Adrenal gland (tissue), 5 donors: ENCODE data around the gene BMPR1B.

Source experiments
- POLR2A ChIP-seq, 2 donors: fragments of 450-650 bp; IDR thresholded peaks; one replicate each; pipeline ENCODE4 v1.6.1; 2017; ENCODE audit warnings: antibody characterized with exemption in 2 of 2, mild to moderate bottlenecking in 2 of 2, moderate library complexity in 1 of 2
- TF ChIP-seq, protein P1 (sequence below), 6 experiments: fragments of 450-650 bp in 4 of 6; fragments of 200-600 bp in 2 of 6; sonication (generic) in 1 of 6; IDR thresholded peaks; 1 replicate in 5 of 6; 2 replicates in 1 of 6; pipeline versions ENCODE4 v1.5.1 to v1.8.0; 2016 to 2021; ENCODE audit warnings: antibody characterized with exemption in 6 of 6, mild to moderate bottlenecking in 2 of 6, moderate library complexity in 1 of 6
- donor health status: DM: no; HTN: no; CAD: no.

DNA sequence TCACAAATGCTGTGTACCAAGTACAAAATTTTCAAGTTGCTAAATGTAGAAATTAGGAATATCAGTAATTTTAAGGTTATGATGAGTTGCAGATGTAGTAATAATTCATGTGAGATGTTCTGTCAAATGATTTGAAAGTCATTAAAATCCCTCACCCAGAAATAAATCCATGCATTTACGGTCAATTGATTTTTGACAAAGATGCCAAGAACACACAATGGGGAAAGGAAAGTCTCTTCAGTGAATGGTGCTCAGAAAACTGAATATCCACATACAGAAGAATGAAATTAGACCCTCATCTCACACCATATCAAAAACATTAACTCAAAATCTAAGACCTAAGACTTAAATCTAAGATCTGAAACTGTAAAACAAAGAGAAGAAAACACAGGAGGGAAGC is 12.9 kb upstream of the BMPR1B start:
- TF ChIP-seq, protein P1, sequence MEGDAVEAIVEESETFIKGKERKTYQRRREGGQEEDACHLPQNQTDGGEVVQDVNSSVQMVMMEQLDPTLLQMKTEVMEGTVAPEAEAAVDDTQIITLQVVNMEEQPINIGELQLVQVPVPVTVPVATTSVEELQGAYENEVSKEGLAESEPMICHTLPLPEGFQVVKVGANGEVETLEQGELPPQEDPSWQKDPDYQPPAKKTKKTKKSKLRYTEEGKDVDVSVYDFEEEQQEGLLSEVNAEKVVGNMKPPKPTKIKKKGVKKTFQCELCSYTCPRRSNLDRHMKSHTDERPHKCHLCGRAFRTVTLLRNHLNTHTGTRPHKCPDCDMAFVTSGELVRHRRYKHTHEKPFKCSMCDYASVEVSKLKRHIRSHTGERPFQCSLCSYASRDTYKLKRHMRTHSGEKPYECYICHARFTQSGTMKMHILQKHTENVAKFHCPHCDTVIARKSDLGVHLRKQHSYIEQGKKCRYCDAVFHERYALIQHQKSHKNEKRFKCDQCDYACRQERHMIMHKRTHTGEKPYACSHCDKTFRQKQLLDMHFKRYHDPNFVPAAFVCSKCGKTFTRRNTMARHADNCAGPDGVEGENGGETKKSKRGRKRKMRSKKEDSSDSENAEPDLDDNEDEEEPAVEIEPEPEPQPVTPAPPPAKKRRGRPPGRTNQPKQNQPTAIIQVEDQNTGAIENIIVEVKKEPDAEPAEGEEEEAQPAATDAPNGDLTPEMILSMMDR (IDR thresholded peaks at IDR 0.05): no peak
- no peak for TF ChIP-seq POLR2A (IDR thresholded peaks at IDR 0.05)
